HepG2 (cell line): ENCODE results near the gene STIP1. TPM values are rescaled to one million over a fixed set of nuclear protein-coding genes. Genes with fewer than 3 reads are reported as not detected.
A peak's percentile ranks its signal among the peaks of the same experiment; 100 is the strongest.

Experiments used
- CC2D1A ChIP-seq: sonication (generic); formaldehyde crosslinking; IDR thresholded peaks from 2 replicates; pipeline ENCODE4 v1.8.1; 2023; ENCODE audit warnings: mild to moderate bottlenecking, missing genetic modification reagents
- DMAP1 ChIP-seq: IDR thresholded peaks from 2 replicates; pipeline ENCODE4 v1.6.1; 2016
- EP300 ChIP-seq, 3 experiments: sonication (generic) in 1 of 3; formaldehyde crosslinking in 1 of 3; IDR thresholded peaks; 2 replicates each; pipeline versions ENCODE4 v1.5.1 to v1.6.1; 2011 to 2020; ENCODE audit warnings: low read depth in 2 of 3, low read length in 2 of 3, borderline replicate concordance in 1 of 3, improper control_type of control experiment in 1 of 3, mild to moderate bottlenecking in 1 of 3, missing genetic modification reagents in 1 of 3, moderate library complexity in 1 of 3
- FOXO1 ChIP-seq: sonication (generic); formaldehyde crosslinking; IDR thresholded peaks from 2 replicates; pipeline ENCODE4 v1.4.0; 2020; ENCODE audit warnings: missing genetic modification reagents
- MIER3 ChIP-seq: IDR thresholded peaks from 2 replicates; pipeline ENCODE4 v1.6.1; 2016; ENCODE audit warnings: missing compliant biosample characterization, borderline replicate concordance
- MLX ChIP-seq: IDR thresholded peaks from 2 replicates; pipeline ENCODE4 v1.6.1; 2016
- RAD51 ChIP-seq: fragments of 450-650 bp; IDR thresholded peaks from 2 replicates; pipeline ENCODE4 v1.6.1; 2016; ENCODE audit warnings: borderline replicate concordance
- ZBTB40 ChIP-seq, 2 experiments: fragments of 450-650 bp in 1 of 2; sonication (generic) in 1 of 2; formaldehyde crosslinking in 1 of 2; IDR thresholded peaks; 2 replicates each; pipeline versions ENCODE4 v1.6.1 to v1.8.0; 2016 to 2022; ENCODE audit warnings: antibody characterized with exemption in 1 of 2, mild to moderate bottlenecking in 1 of 2, missing genetic modification reagents in 1 of 2
- ZBTB44 ChIP-seq: sonication (generic); formaldehyde crosslinking; IDR thresholded peaks from 2 replicates; pipeline ENCODE4 v1.4.0; 2020; ENCODE audit warnings: missing genetic modification reagents
- ZNF451 ChIP-seq: sonication (generic); formaldehyde crosslinking; IDR thresholded peaks from 2 replicates; pipeline ENCODE4 v1.5.0; 2020; ENCODE audit warnings: mild to moderate bottlenecking, missing genetic modification reagents
- ZNF773 ChIP-seq: sonication (generic); formaldehyde crosslinking; IDR thresholded peaks from 2 replicates; pipeline ENCODE4 v1.4.0; 2020; ENCODE audit warnings: missing genetic modification reagents, borderline replicate concordance
- ZSCAN22 ChIP-seq: sonication (generic); formaldehyde crosslinking; IDR thresholded peaks from 2 replicates; pipeline ENCODE4 v1.4.0; 2020; ENCODE audit warnings: mild to moderate bottlenecking, missing genetic modification reagents
- ZZZ3 ChIP-seq: sonication (generic); formaldehyde crosslinking; IDR thresholded peaks from 2 replicates; pipeline ENCODE4 v1.4.0; 2020; ENCODE audit warnings: missing genetic modification reagents, mild to moderate bottlenecking, borderline replicate concordance
- polyA plus RNA-seq, 8 experiments: library from polyadenylated mRNA; depleted of rRNA in 3 of 8; stranded (reverse) in 7 of 8; unstranded in 1 of 8; fragments of >200 nt; fragmentation: Illumina TruSeq in 4 of 8; extraction: Trizol in 4 of 8; gene quantifications; 2 replicates each; pipeline versions ENCODE4 v1.2.1 to v1.2.3, GENCODE V29; 2011 to 2016; ENCODE audit warnings: low read depth in 4 of 8, missing spikeins in 1 of 8, mixed read lengths in 1 of 8; ENCODE audit not compliant: insufficient read depth in 1 of 8
- total RNA-seq, 5 experiments: library from RNA; depleted of rRNA; stranded (reverse); fragments of >200 nt; fragmentation: Illumina TruSeq; extraction: Trizol; gene quantifications; 2 replicates each; pipeline ENCODE4 v1.2.3, GENCODE V29; 2016; ENCODE audit warnings: low read depth in 1 of 5

Gene STIP1
- total and polyA plus RNA-seq, 2 of the 13 experiments (the other 11 are each of a cell fraction or from before 2014, with no cell fraction given): 81.1 to 217 TPM

- TF ChIP-seq ZNF451 (CRISPR knock-in tag) (no peak), ZBTB44 (CRISPR knock-in tag) (peak; percentile 73; the same call in 1 of the 2 replicates), ZSCAN22 (CRISPR knock-in tag) (no peak), CC2D1A (CRISPR knock-in tag) (no peak), ZZZ3 (CRISPR knock-in tag) (no peak; the same call in 1 of the 2 replicates), MLX (CRISPR knock-in tag) (no peak), MIER3 (no peak), ZNF773 (no peak), ZBTB40 (IDR thresholded peaks at IDR 0.05) (no peak), ZBTB40 (CRISPR knock-in tag; IDR thresholded peaks at IDR 0.05) (no peak), EP300 (IDR thresholded peaks at IDR 0.05; ENCODE audit: low read depth in 2 of 2, low read length in 2 of 2) (peak in 1 of 2 experiments; percentile 62; a peak in 2 of 4 replicates), EP300 (CRISPR knock-in tag; IDR thresholded peaks at IDR 0.05; ENCODE audit: borderline replicate concordance) (0 out of 2 replicates have a peak, but pooled peaks have one; percentile 42), RAD51 (no peak), DMAP1 (CRISPR knock-in tag) (no peak), FOXO1 (CRISPR knock-in tag) (no peak; the same call in 1 of the 2 replicates)
Observed at GRCh38 chr11:64185693-64186491, at the start of gene STIP1 (continued).
